K562 (cell line): ENCODE results near the gene RIPK4.

ENCODE experiments used
- RAD21 ChIP-seq, 2 experiments: fragments of 250-450 bp in 1 of 2; fragments of 450-650 bp in 1 of 2; sonication (Bioruptor Pico) in 1 of 2; formaldehyde crosslinking in 1 of 2; IDR thresholded peaks in 1 of 2; conservative IDR thresholded peaks in 1 of 2; 2 replicates each; pipeline versions ENCODE4 v1.4.0 to v1.8.0; 2020 to 2022; ENCODE audit warnings: mild to moderate bottlenecking in 2 of 2, moderate library complexity in 1 of 2
- TRIM24 ChIP-seq, 2 experiments: fragments of 450-650 bp; IDR thresholded peaks; 2 replicates each; pipeline ENCODE4 v1.6.1; 2016
- ZNF785 ChIP-seq: fragments of 250-450 bp; sonication (Bioruptor Pico); IDR thresholded peaks from 2 replicates; pipeline ENCODE4 v1.4.0; 2020; ENCODE audit warnings: mild to moderate bottlenecking
- TF ChIP-seq, protein P1 (sequence below), 3 experiments: IDR thresholded peaks in 2 of 3; conservative IDR thresholded peaks in 1 of 3; 2 replicates each; pipeline ENCODE4 v1.5.1; 2011 to 2012; ENCODE audit warnings: low read length in 3 of 3, mild to moderate bottlenecking in 3 of 3, control low read depth in 2 of 3, improper control_type of control experiment in 1 of 3, inconsistent platforms in 1 of 3, low read depth in 1 of 3, mixed read lengths in 1 of 3, moderate library complexity in 1 of 3; ENCODE audit not compliant: insufficient read depth in 2 of 3

GRCh38 chr21:41801321-41802197, 34.7 kb upstream of the RIPK4 start:
- no peak for TF ChIP-seq ZNF785 (CRISPR knock-in tag)
- TF ChIP-seq, protein P1, sequence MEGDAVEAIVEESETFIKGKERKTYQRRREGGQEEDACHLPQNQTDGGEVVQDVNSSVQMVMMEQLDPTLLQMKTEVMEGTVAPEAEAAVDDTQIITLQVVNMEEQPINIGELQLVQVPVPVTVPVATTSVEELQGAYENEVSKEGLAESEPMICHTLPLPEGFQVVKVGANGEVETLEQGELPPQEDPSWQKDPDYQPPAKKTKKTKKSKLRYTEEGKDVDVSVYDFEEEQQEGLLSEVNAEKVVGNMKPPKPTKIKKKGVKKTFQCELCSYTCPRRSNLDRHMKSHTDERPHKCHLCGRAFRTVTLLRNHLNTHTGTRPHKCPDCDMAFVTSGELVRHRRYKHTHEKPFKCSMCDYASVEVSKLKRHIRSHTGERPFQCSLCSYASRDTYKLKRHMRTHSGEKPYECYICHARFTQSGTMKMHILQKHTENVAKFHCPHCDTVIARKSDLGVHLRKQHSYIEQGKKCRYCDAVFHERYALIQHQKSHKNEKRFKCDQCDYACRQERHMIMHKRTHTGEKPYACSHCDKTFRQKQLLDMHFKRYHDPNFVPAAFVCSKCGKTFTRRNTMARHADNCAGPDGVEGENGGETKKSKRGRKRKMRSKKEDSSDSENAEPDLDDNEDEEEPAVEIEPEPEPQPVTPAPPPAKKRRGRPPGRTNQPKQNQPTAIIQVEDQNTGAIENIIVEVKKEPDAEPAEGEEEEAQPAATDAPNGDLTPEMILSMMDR (IDR thresholded peaks at IDR 0.05 in 2 of 3, conservative IDR thresholded peaks at IDR 0.05 in 1 of 3; ENCODE audit: insufficient read depth in 2 of 3, low read depth in 1 of 3, low read length in 3 of 3) = no peak
- TF ChIP-seq TRIM24 (IDR thresholded peaks at IDR 0.05) = no peak
- TF ChIP-seq RAD21 (CRISPR knock-in tag; conservative IDR thresholded peaks at IDR 0.05 in 1 of 2, IDR thresholded peaks at IDR 0.05 in 1 of 2) = no peak
